HL-60 (cell line): ENCODE data around the gene SART1.
A peak's percentile ranks its signal among the peaks of the same experiment; 100 is the strongest.

Experiments
- DNase-seq, 2 experiments: peaks; one replicate each; pipeline ENCODE4 v3.0.0-alpha.2; 2010 to 2020; ENCODE audit warnings: low read depth in 1 of 2, low spot score in 1 of 2
- H3K27ac ChIP-seq: fragments of 250-450 bp; sonication (Bioruptor Pico); replicated peaks from 2 replicates; pipeline ENCODE4 v1.5.1; 2020; ENCODE audit warnings: mild to moderate bottlenecking, moderate library complexity
- H3K27me3 ChIP-seq: fragments of 250-450 bp; sonication (Bioruptor Pico); 2 replicates; pipeline ENCODE4 v1.5.1; 2021; ENCODE audit warnings: mild to moderate bottlenecking, moderate library complexity; ENCODE audit not compliant: insufficient read depth, poor library complexity, severe bottlenecking
- H3K4me3 ChIP-seq: replicated peaks from 2 replicates; pipeline ENCODE4 v1.5.1; 2011; ENCODE audit warnings: mild to moderate bottlenecking, control low read depth, low read length; ENCODE audit not compliant: insufficient read depth
- CTCF ChIP-seq: IDR thresholded peaks from one replicate; pipeline ENCODE4 v1.5.1; 2011; ENCODE audit warnings: low read length, control low read depth, inconsistent platforms; ENCODE audit not compliant: insufficient read depth
- GABPA ChIP-seq: IDR thresholded peaks from 2 replicates; pipeline ENCODE4 v1.6.1; 2012; ENCODE audit warnings: low read depth
- POLR2AphosphoS5 ChIP-seq: IDR thresholded peaks from 2 replicates; pipeline ENCODE4 v1.6.1; 2012; ENCODE audit warnings: low read depth
- SPI1 ChIP-seq: IDR thresholded peaks from 2 replicates; pipeline ENCODE4 v1.6.1; 2012; ENCODE audit warnings: low read depth, mild to moderate bottlenecking, borderline replicate concordance
- TF ChIP-seq, protein P1 (sequence below): IDR thresholded peaks from 2 replicates; pipeline ENCODE4 v1.6.1; 2012; ENCODE audit warnings: low read depth; ENCODE audit not compliant: insufficient replicate concordance

SART1 gene

GRCh38 chr11:65973439-65974110, 12.0 kb downstream of the SART1 start:
- DNase-seq, result no peak
- TF ChIP-seq CTCF (no peak), GABPA (no peak), POLR2AphosphoS5 (no peak), SPI1 (no peak)
- TF ChIP-seq, protein P1, sequence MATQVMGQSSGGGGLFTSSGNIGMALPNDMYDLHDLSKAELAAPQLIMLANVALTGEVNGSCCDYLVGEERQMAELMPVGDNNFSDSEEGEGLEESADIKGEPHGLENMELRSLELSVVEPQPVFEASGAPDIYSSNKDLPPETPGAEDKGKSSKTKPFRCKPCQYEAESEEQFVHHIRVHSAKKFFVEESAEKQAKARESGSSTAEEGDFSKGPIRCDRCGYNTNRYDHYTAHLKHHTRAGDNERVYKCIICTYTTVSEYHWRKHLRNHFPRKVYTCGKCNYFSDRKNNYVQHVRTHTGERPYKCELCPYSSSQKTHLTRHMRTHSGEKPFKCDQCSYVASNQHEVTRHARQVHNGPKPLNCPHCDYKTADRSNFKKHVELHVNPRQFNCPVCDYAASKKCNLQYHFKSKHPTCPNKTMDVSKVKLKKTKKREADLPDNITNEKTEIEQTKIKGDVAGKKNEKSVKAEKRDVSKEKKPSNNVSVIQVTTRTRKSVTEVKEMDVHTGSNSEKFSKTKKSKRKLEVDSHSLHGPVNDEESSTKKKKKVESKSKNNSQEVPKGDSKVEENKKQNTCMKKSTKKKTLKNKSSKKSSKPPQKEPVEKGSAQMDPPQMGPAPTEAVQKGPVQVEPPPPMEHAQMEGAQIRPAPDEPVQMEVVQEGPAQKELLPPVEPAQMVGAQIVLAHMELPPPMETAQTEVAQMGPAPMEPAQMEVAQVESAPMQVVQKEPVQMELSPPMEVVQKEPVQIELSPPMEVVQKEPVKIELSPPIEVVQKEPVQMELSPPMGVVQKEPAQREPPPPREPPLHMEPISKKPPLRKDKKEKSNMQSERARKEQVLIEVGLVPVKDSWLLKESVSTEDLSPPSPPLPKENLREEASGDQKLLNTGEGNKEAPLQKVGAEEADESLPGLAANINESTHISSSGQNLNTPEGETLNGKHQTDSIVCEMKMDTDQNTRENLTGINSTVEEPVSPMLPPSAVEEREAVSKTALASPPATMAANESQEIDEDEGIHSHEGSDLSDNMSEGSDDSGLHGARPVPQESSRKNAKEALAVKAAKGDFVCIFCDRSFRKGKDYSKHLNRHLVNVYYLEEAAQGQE, result no peak

DNA sequence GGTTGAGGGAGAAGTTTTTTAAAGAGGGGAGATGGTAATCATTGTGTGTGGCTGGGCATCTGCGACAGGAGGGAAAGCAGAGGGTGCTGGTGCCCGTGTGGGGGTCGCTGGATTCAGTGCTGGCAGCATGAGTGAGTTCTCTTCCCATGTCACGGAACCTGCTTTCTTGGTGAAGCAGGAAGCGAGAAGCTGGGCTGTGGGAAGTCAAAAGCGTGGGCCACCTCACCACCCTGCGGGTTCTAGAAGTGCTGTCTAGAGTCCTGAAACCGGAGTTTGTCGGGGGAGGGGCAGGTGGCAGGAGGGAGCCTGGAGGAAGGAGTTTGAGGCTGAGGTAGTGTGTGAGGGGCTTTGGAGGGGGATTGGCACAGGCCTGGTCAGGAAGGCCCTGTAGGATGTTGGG, 14.2 kb downstream of the SART1 start:
- H3K27ac ChIP-seq, result no peak overlapping the region
- no peak overlapping the region for H3K4me3 ChIP-seq
- H3K27me3 ChIP-seq, result no peaks in the 10 kb centered on the region
- DNase-seq, result no peak
- TF ChIP-seq SPI1, result no peak
- TF ChIP-seq POLR2AphosphoS5, result no peak
- no peak for TF ChIP-seq GABPA
- no peak for TF ChIP-seq CTCF
- TF ChIP-seq, protein P1, result no peak

More at GRCh38 chr11:65973439-65974110, 12.0 kb downstream of the SART1 start:
- no peaks in the 10 kb centered on the region for H3K27me3 ChIP-seq
- H3K27ac ChIP-seq, result no peak overlapping the region
- no peak overlapping the region for H3K4me3 ChIP-seq

DNA sequence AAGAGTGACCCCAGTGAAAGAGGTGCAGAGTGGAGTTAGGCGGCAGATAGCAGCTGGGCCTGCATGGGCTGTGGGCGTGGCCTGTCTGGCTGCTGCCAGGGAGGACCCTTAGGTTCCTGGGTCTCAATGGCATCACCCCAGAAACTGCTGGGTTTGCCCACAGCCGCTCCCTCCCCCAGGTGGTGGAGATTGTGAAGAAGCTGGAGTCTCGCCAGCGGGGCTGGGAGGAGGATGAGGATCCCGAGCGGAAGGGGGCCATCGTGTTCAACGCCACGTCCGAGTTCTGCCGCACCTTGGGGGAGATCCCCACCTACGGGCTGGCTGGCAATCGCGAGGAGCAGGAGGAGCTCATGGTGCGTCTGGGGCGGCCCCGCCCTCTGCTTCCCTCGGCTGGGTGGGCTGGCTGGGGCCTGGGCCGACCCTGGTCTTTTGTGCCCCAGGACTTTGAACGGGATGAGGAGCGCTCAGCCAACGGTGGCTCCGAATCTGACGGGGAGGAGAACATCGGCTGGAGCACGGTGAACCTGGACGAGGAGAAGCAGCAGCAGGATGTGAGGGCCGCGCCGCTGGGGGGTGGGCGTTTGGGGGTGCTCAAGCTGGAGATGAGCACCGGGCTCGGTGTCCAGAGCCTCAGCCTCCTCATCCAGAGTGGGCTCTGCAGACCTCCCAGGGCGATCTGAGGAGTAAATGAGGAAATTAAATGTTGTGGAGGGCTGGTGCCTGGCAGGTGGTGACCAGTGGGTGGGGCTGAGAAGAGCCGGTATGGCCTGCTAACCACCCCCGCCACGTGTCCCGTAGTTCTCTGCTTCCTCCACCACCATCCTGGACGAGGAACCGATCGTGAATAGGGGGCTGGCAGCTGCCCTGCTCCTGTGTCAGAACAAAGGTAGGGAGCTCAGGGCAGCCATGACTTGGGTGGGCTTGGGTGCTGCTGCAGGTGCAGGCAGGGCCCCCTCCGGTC, 15.0 kb downstream of the SART1 start:
- no peak overlapping the region for H3K27ac ChIP-seq
- DNase-seq, result no peak
- TF ChIP-seq POLR2AphosphoS5 (peak; percentile 40; the same call in 1 of the 2 replicates), GABPA (no peak)

More for the DNA sequence above, 15.0 kb downstream of the SART1 start:
- Histone ChIP-seq H3K4me3 (no peak overlapping the region), H3K27me3 (no peaks in the 10 kb centered on the region)
